Cardiac septum (tissue), 1 donor: ENCODE results near the gene KCNA5. TPM values are rescaled to one million over a fixed set of nuclear protein-coding genes. Genes with fewer than 3 reads are reported as not detected.

Experiments used
- DNase-seq: peaks from one replicate; pipeline ENCODE4 v3.0.0-alpha.2; 2020; ENCODE audit warnings: low spot score
- intact Hi-C: fragments of 100-400 bp; cut with DNase I; formaldehyde crosslinking; loops from one replicate; pipeline ENCODE4 v1.14.0; 2022
- total RNA-seq: library from RNA; stranded (reverse); fragmentation: NEBNext Ultra II Directional; extraction: Animal tissue kit (Norgen Biotek cat#: 25700); gene quantifications from one replicate; pipeline ENCODE4 v1.2.1, GENCODE V29; 2021
- donor health status: DM: no; HTN: no; CAD: no.

The KCNA5 gene
- total RNA-seq, 1 donor from 2014 or later, result 3.2 TPM

DNA sequence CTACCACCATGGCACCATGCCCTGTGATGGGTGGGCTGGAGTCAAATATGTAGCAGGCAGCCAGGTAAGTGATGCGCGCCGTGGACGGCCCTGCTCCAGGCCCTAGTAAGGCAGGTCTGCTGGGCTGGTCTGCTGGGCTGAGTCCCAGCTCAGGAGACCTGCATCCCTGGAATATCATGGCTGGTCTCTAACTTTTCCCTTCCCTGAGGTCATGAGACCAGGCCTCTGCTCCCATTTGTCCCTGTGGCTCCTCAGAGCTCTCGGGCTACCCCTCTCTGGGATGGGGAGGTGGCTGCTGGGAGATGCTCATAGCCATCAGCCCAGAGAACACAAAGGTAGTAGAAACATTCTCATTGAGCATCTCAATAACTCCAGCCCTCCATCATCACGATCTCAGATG lies 19.8 kb upstream of the KCNA5 start:
- intact Hi-C loops, result no loop called here
- peak; percentile 29 for DNase-seq

DNA sequence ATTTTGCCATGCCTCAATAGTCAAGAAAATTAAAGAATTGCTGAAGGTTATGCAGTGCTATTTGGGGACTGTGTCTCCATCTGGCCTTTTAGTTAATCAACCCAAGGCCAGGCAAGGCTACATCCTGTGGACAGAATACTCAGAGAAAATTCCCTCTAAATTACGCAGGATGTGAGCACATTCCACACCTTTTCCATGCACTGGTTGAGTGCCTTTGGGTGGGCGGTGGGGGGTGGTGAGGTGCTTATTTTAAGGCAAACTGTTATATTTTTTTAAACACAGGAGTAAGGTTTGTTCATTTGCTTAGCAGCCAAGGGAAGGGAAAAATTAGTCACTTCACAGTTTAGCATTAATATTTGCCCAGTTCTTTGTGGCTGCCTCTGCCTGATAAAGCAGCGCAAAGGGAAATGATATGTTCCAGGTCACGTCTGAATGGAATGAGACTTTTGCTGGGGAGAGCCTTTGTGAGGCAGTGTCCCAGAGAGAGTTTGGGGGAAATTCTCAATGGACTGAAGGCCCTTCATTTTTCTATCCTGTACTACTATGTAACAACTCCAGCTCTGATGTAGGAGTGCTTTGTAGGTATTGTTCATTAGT lies 17.2 kb upstream of the KCNA5 start:
- intact Hi-C loops, result no loop called here
- DNase-seq, result no peak

- intact Hi-C loops, result no loop called here
- DNase-seq, result peak; percentile 19
Measured at GRCh38 chr12:5027046-5027821, 16.4 kb upstream of the KCNA5 start.

DNA sequence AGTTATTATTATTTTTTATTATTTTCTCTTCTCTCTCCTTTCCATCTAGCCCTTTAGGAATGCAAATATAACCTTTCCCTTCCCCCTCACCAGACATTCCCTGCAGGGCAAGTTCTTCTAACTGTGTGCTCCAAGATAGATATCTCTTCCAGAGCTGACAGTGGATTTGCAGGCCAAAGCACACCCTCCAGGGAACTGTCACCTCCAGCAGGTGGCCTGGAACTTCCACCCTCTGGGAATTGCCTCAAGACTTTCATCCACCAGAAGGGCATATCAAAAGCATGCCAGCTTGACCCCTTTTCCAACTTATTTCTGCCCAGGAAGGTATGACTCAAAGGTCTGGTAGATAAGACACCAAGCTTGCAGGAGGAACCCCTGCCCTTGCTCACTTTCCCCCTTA lies 13.6 kb upstream of the KCNA5 start:
- no peak for DNase-seq
- intact Hi-C loops, result no loop called here

- intact Hi-C loops, result no loop called here
- no peak for DNase-seq
Measured at GRCh38 chr12:5031242-5031641, 12.4 kb upstream of the KCNA5 start.

DNA sequence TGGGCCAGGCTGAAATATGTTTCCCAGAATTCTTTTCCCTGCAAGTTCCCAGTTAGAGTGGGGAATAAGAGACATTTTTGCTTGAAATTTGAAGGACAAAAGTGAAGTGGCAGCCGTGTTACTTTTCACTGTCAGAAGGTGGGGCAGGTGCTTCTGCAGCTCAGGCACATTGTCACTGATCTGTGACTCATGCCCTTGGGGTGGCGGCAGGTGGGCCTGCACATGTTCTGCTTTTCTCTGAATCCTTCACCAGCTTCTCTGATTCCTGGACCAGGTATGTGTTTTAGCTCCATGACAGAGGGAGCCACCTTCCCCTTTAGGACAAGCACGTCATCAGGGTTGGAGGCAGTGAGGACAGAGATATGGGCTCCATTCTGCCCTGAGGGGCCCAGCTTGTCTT lies 11.7 kb upstream of the KCNA5 start:
- intact Hi-C loops, result no loop called here
- DNase-seq, result no peak

DNA sequence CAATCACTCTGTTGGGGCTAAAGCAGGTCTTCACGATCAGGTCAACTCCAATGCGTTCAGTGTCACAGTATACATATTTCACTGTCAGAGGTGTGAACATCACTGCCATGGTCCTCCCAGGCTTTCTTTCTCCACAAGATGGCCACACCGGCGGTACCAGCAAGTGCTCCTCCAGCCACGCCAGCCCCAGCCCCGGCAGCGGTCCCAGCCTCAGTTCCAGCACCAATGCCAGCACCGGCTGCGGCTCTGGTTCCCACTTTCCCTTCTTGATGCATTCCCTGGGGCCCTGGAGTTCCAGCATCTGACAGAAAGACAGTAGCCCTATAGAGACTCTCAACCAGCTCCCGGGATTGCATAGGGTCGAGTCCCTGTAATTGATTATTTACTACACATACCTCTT lies 10.9 kb upstream of the KCNA5 start:
- DNase-seq, result no peak

GRCh38 chr12:5033883-5034282 lies 9.8 kb upstream of the KCNA5 start:
- intact Hi-C loops, result no loop called here
- DNase-seq, result no peak

More for the DNA sequence above, 10.9 kb upstream of the KCNA5 start:
- intact Hi-C loops, result no loop called here

GRCh38 chr12:5034603-5035002 lies 9.1 kb upstream of the KCNA5 start:
- intact Hi-C loops, result loop anchor here (5.0 kb wide), 1 partner anchor 43 kb away; no protein-coding TSS in a partner anchor

DNA sequence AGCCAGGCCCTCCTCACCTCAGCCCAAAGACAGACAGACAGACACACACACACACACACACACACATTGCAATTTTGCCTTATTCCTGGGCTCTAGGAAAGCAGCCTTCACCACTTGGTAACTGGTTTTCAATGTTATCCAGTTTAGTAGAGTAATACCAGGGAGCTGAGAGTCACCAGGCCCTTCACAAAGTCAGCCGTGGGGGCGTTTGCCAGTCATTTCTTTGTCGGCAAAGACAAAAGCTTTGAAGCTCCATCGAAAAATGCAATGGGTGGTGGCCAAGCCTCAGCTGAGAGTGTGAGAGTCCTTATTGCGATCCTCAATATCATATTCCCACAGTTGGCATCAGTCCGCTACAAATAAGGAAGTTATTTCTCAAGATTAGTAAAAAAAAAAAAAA lies 8.1 kb upstream of the KCNA5 start:
- intact Hi-C loops, result loop anchor here (5.0 kb wide), 1 partner anchor 42 kb away; no protein-coding TSS in a partner anchor
- DNase-seq, result no peak

More at GRCh38 chr12:5034603-5035002, 9.1 kb upstream of the KCNA5 start:
- no peak for DNase-seq

DNA sequence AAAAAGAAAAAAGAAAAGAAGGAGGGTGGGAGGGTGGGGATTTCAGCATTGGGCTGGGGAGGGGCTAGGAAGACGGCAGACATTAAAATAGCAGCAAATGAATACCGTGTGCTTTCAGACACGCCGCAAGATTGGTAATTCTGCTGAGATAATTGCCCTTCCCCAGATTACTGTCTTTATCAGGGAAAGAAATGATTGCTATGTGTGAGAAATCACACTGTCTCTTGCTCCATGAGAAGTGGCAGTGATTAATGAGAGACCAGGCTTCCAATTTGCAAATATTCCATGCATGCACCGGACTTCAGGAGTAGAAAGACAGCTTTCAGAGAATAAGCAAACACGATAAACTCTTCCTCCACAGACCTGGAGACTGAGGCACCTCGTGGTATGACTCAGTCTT lies 7.6 kb upstream of the KCNA5 start:
- no peak for DNase-seq

DNA sequence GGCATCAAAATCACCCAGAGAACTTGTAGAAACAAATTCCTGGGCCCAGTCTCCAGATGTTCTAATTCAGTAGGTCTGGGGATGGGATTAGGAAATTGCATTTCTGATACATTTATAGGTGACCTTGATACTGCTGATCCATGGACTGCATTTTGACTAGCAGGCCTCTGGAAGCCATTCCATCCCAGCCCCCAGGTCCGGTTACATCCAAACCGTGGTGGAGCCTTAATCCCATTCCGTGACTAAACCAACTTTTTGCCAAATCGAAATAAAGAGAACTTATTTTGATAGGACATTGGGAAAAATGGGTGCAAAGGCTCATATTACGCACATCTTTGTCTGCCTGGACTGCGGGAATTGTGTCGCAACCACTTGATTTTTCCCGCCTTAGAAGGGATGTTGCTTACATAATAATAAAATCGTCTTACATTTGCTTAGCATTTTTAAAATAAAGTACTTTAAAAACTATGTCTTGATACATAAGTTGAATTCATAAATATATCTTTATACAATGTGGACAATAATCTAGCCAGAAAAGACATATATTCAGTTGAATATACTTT lies 5.8 kb upstream of the KCNA5 start:
- DNase-seq, result no peak
- intact Hi-C loops, result loop anchor here (5.0 kb wide), 1 partner anchor 39 kb away; no protein-coding TSS in a partner anchor

More for the DNA sequence above, 7.6 kb upstream of the KCNA5 start:
- intact Hi-C loops, result loop anchor here (5.0 kb wide), 1 partner anchor 41 kb away; no protein-coding TSS in a partner anchor

DNA sequence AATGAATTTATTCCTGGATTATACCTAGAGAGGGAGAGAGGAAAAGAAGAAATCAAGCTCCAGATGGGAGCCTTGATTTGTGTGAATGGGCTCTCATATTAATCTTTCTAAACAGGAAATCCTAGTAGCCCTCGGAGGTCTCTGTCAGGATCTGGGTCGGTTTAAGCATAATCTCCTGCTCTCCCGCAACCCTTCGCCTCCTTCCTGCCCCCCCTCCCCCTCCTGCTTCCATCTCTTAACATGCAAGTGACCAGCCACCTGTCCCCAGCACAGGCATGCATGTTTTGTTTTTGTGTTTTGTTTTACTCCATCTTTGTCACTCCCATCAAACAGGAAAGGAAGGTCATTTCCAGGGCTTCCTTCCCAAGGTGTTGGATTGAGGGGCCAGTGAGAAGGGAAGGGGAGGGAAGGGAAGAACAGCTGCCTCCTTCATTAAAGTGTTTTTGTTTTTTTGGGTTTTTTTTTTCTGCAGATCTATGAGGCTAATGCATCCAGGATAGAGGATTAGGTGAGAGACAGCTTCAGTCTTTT lies 4.8 kb upstream of the KCNA5 start:
- intact Hi-C loops, result loop anchor here (5.0 kb wide), 1 partner anchor 38 kb away; no protein-coding TSS in a partner anchor
- no peak for DNase-seq

DNA sequence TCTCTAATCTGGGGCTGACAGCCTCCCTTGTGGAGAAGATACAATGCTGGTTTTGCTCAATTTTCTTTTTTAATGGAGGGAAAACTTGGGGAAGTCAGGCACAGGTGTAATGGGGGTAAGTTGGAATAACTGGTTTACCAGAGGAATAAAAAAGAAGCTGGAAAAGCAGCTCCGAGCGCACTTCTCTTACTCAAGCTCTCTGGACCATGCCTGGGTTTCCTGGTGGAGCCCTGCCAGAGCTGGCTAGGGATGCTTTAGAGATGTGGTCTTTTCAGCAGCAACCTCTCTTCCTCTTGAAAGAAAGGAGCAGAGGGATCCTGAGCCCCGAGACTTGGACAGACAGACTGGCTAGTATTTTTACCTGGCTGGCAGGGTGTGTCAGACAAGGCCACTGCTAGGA lies 3.9 kb upstream of the KCNA5 start:
- intact Hi-C loops, result loop anchor here (5.0 kb wide), 1 partner anchor 37 kb away; no protein-coding TSS in a partner anchor
- DNase-seq, result no peak

GRCh38 chr12:5040368-5040767 lies 3.3 kb upstream of the KCNA5 start:
- intact Hi-C loops, result no loop called here
- no peak for DNase-seq

DNA sequence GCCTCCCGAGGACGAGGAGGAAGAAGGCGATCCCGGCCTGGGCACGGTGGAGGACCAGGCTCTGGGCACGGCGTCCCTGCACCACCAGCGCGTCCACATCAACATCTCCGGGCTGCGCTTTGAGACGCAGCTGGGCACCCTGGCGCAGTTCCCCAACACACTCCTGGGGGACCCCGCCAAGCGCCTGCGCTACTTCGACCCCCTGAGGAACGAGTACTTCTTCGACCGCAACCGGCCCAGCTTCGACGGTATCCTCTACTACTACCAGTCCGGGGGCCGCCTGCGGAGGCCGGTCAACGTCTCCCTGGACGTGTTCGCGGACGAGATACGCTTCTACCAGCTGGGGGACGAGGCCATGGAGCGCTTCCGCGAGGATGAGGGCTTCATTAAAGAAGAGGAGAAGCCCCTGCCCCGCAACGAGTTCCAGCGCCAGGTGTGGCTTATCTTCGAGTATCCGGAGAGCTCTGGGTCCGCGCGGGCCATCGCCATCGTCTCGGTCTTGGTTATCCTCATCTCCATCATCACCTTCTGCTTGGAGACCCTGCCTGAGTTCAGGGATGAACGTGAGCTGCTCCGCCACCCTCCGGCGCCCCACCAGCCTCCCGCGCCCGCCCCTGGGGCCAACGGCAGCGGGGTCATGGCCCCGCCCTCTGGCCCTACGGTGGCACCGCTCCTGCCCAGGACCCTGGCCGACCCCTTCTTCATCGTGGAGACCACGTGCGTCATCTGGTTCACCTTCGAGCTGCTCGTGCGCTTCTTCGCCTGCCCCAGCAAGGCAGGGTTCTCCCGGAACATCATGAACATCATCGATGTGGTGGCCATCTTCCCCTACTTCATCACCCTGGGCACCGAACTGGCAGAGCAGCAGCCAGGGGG lies 979 bp downstream of the KCNA5 start:
- no peak for DNase-seq
- intact Hi-C loops, result no loop called here

GRCh38 chr12:5047094-5047493 lies 3.4 kb downstream of the KCNA5 start:
- DNase-seq, result no peak
- intact Hi-C loops, result no loop called here

GRCh38 chr12:5047729-5048128 lies 4.0 kb downstream of the KCNA5 start:
- intact Hi-C loops, result no loop called here
- no peak for DNase-seq

DNA sequence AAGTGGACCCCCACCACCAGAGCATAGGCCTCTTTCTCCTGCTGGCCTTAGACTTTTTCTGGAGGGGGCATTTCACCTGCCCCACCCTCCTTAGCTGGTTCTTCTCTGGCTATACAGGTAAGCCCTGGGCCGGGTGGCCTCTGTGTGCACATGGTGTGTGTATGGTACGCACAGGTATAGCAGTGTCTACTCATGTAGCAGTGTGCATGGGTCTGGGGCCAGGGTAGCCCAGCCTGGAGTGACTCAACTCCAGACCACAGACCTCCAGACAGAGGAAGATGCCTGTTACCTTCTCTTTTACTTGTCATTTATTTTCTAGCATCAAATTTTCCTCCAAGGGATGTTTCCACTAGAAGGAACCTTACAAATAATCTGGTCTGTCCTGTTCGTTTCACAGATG lies 6.9 kb downstream of the KCNA5 start:
- intact Hi-C loops, result no loop called here
- DNase-seq, result no peak
